Measurements from ENCODE around the gene TOP3B.

GRCh38 chr22:22023581-22024137, 41.1 kb upstream of the TOP3B start:
- TF ChIP-seq CTCF (IDR thresholded peaks at IDR 0.05) (no peak), POLR2A (IDR thresholded peaks at IDR 0.05) (no peak)
